HG03097 (cell line): ENCODE data around the gene PAX8.

Experiments
- ATAC-seq: cut with Tn5 transposase; IDR thresholded peaks from one replicate; pipeline ENCODE4 v1.9.1; 2021; ENCODE audit not compliant: unreplicated experiment, low FRiP score

Gene PAX8

GRCh38 chr2:113187771-113188170 is 91.0 kb downstream of the PAX8 start:
- ATAC-seq = no peak

GRCh38 chr2:113186433-113186796 is 92.3 kb downstream of the PAX8 start:
- ATAC-seq = no peak

- no peak for ATAC-seq
Measured at GRCh38 chr2:113185664-113186432, 92.9 kb downstream of the PAX8 start.

GRCh38 chr2:113184531-113185230 is 94.0 kb downstream of the PAX8 start:
- ATAC-seq = no peak

GRCh38 chr2:113183703-113184102 is 95.0 kb downstream of the PAX8 start:
- ATAC-seq = no peak

GRCh38 chr2:113183264-113183663 is 95.5 kb downstream of the PAX8 start:
- ATAC-seq = no peak

GRCh38 chr2:113182471-113183260 is 96.1 kb downstream of the PAX8 start:
- ATAC-seq = no peak

- ATAC-seq = no peak
Measured at GRCh38 chr2:113181258-113182051, 97.3 kb downstream of the PAX8 start.

GRCh38 chr2:113180131-113180946 is 98.4 kb downstream of the PAX8 start:
- ATAC-seq = no peak

GRCh38 chr2:113179446-113180045 is 99.2 kb downstream of the PAX8 start:
- no peak for ATAC-seq

- ATAC-seq = no peak
Measured at GRCh38 chr2:113178891-113179290, 99.8 kb downstream of the PAX8 start.

- no peak for ATAC-seq
Measured at GRCh38 chr2:113178069-113178746, 100.5 kb downstream of the PAX8 start.

GRCh38 chr2:113176696-113177355 is 101.9 kb downstream of the PAX8 start:
- no peak for ATAC-seq

- ATAC-seq = no peak
Measured at GRCh38 chr2:113175736-113176695, 102.7 kb downstream of the PAX8 start.

GRCh38 chr2:113175042-113175628 is 103.6 kb downstream of the PAX8 start:
- peak; percentile 53 for ATAC-seq

- ATAC-seq = no peak
Measured at GRCh38 chr2:113174376-113174750, 104.4 kb downstream of the PAX8 start.
